Choroid plexus epithelial cell (primary cell): ENCODE measurements around the gene BRAF.
A peak's percentile ranks its signal among the peaks of the same experiment; 100 is the strongest.

Experiments used
- DNase-seq: peaks from one replicate; pipeline ENCODE4 v3.0.0-alpha.2; 2010; ENCODE audit warnings: low read depth
- H3K4me3 ChIP-seq: 2 replicates; pipeline ENCODE4 v1.5.1; 2011; ENCODE audit warnings: low read depth, mild to moderate bottlenecking, control low read depth, low read length, moderate library complexity
- TF ChIP-seq, protein P1 (sequence below): conservative IDR thresholded peaks from 2 replicates; pipeline ENCODE4 v1.5.1; 2011; ENCODE audit warnings: low read depth, mild to moderate bottlenecking, control low read depth, inconsistent platforms, low read length, moderate library complexity

The BRAF gene

GRCh38 chr7:140903741-140904480, 20.8 kb downstream of the BRAF start:
- TF ChIP-seq, protein P1, sequence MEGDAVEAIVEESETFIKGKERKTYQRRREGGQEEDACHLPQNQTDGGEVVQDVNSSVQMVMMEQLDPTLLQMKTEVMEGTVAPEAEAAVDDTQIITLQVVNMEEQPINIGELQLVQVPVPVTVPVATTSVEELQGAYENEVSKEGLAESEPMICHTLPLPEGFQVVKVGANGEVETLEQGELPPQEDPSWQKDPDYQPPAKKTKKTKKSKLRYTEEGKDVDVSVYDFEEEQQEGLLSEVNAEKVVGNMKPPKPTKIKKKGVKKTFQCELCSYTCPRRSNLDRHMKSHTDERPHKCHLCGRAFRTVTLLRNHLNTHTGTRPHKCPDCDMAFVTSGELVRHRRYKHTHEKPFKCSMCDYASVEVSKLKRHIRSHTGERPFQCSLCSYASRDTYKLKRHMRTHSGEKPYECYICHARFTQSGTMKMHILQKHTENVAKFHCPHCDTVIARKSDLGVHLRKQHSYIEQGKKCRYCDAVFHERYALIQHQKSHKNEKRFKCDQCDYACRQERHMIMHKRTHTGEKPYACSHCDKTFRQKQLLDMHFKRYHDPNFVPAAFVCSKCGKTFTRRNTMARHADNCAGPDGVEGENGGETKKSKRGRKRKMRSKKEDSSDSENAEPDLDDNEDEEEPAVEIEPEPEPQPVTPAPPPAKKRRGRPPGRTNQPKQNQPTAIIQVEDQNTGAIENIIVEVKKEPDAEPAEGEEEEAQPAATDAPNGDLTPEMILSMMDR, result no peak
- peak; percentile 53 for DNase-seq
- no peak overlapping the region for H3K4me3 ChIP-seq

DNA sequence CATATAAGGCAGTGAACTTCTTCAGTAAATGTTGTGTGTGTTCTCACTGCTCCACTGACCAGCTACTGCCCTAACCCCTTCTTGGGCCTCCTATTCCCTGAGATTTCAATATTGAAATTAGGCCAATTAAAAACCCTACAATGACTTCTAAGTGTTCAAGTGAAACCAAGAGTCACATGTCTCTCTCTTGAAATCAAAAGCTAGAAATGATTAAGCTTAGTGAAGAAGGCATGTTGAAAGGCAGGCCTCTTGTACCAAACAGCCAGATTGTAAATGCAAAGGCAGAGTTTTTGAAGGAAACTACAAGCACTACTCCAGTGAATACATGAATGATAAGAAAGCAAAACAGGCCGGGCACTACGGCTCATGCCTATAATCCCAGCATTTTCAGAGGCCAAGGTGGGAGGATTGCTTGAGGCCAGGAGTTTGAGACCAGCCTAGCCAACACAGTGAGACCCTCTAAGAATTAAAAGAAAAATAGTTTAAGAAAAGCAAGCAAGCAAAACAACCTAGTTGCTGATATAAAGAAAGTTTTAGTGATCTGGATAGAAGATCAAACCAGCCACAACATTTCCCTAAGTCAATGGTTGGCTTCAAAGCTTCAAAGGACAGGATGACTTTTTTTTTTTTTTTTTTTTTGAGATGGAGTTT, 22.3 kb downstream of the BRAF start:
- H3K4me3 ChIP-seq, result no peak overlapping the region
- TF ChIP-seq, protein P1, result no peak
- no peak for DNase-seq

- DNase-seq, result no peak
- no peak overlapping the region for H3K4me3 ChIP-seq
- TF ChIP-seq, protein P1, result no peak
Measured at GRCh38 chr7:140901941-140902302, 22.8 kb downstream of the BRAF start.

GRCh38 chr7:140899883-140900282, 24.8 kb downstream of the BRAF start:
- TF ChIP-seq, protein P1, result no peak
- H3K4me3 ChIP-seq, result no peak overlapping the region
- DNase-seq, result no peak

- DNase-seq, result peak; percentile 36
- TF ChIP-seq, protein P1, result no peak
- H3K4me3 ChIP-seq, result no peak overlapping the region
Measured at GRCh38 chr7:140898786-140899536, 25.8 kb downstream of the BRAF start.

GRCh38 chr7:140896996-140897395, 27.7 kb downstream of the BRAF start:
- no peak overlapping the region for H3K4me3 ChIP-seq
- DNase-seq, result no peak
- TF ChIP-seq, protein P1, result no peak
